ENCODE data around the gene KRT2.

- TF ChIP-seq ZNF8 (CRISPR knock-in tag; IDR thresholded peaks at IDR 0.05) (no peak), ZFP30 (CRISPR knock-in tag; IDR thresholded peaks at IDR 0.05) (no peak), ARNTL (CRISPR knock-in tag; IDR thresholded peaks at IDR 0.05; ENCODE audit: borderline replicate concordance, low read depth) (no peak), CSRNP3 (CRISPR knock-in tag; IDR thresholded peaks at IDR 0.05) (no peak), ESRRG (CRISPR knock-in tag; IDR thresholded peaks at IDR 0.05) (no peak), TCF4 (CRISPR knock-in tag; IDR thresholded peaks at IDR 0.05; ENCODE audit: borderline replicate concordance) (no peak), TOX (CRISPR knock-in tag; IDR thresholded peaks at IDR 0.05; ENCODE audit: borderline replicate concordance) (no peak), SNAI2 (CRISPR knock-in tag; IDR thresholded peaks at IDR 0.05) (no peak)
- TF ChIP-seq, protein P1, sequence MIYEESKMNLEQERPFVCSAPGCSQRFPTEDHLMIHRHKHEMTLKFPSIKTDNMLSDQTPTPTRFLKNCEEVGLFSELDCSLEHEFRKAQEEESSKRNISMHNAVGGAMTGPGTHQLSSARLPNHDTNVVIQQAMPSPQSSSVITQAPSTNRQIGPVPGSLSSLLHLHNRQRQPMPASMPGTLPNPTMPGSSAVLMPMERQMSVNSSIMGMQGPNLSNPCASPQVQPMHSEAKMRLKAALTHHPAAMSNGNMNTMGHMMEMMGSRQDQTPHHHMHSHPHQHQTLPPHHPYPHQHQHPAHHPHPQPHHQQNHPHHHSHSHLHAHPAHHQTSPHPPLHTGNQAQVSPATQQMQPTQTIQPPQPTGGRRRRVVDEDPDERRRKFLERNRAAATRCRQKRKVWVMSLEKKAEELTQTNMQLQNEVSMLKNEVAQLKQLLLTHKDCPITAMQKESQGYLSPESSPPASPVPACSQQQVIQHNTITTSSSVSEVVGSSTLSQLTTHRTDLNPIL (CRISPR knock-in tag; IDR thresholded peaks at IDR 0.05; ENCODE audit: low read depth), result no peak
- TF ChIP-seq, protein P2, sequence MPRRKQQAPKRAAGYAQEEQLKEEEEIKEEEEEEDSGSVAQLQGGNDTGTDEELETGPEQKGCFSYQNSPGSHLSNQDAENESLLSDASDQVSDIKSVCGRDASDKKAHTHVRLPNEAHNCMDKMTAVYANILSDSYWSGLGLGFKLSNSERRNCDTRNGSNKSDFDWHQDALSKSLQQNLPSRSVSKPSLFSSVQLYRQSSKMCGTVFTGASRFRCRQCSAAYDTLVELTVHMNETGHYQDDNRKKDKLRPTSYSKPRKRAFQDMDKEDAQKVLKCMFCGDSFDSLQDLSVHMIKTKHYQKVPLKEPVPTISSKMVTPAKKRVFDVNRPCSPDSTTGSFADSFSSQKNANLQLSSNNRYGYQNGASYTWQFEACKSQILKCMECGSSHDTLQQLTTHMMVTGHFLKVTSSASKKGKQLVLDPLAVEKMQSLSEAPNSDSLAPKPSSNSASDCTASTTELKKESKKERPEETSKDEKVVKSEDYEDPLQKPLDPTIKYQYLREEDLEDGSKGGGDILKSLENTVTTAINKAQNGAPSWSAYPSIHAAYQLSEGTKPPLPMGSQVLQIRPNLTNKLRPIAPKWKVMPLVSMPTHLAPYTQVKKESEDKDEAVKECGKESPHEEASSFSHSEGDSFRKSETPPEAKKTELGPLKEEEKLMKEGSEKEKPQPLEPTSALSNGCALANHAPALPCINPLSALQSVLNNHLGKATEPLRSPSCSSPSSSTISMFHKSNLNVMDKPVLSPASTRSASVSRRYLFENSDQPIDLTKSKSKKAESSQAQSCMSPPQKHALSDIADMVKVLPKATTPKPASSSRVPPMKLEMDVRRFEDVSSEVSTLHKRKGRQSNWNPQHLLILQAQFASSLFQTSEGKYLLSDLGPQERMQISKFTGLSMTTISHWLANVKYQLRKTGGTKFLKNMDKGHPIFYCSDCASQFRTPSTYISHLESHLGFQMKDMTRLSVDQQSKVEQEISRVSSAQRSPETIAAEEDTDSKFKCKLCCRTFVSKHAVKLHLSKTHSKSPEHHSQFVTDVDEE (CRISPR knock-in tag; IDR thresholded peaks at IDR 0.05), result no peak
- TF ChIP-seq, protein P3, sequence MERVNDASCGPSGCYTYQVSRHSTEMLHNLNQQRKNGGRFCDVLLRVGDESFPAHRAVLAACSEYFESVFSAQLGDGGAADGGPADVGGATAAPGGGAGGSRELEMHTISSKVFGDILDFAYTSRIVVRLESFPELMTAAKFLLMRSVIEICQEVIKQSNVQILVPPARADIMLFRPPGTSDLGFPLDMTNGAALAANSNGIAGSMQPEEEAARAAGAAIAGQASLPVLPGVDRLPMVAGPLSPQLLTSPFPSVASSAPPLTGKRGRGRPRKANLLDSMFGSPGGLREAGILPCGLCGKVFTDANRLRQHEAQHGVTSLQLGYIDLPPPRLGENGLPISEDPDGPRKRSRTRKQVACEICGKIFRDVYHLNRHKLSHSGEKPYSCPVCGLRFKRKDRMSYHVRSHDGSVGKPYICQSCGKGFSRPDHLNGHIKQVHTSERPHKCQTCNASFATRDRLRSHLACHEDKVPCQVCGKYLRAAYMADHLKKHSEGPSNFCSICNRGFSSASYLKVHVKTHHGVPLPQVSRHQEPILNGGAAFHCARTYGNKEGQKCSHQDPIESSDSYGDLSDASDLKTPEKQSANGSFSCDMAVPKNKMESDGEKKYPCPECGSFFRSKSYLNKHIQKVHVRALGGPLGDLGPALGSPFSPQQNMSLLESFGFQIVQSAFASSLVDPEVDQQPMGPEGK (CRISPR knock-in tag; IDR thresholded peaks at IDR 0.05; ENCODE audit: borderline replicate concordance), result no peak
Measured at GRCh38 chr12:52600475-52600874, 51.5 kb downstream of the KRT2 start.
